Heart left ventricle (tissue), 16 donors: Measurements from ENCODE around the gene INPP5D. TPM values are rescaled to one million over a fixed set of nuclear protein-coding genes. Genes with fewer than 3 reads are reported as not detected.
"Not testable (repeated sequence)": the region's sequence is repeated elsewhere in the genome, so short reads cannot be mapped to it uniquely, and the experiment has no call there.

Source experiments
- ATAC-seq, 4 donors: fragments of 200-7000 bp; cut with Tn5 transposase; one replicate each; pipeline ENCODE4 v1.9.1; 2020 to 2022; ENCODE audit warnings: moderate library complexity in 4 of 4, mild to moderate bottlenecking in 3 of 4, moderate number of reproducible peaks in 1 of 4
- DNase-seq, 5 donors: peaks; one replicate each; pipeline ENCODE4 v3.0.0-alpha.2; 2020
- H3K27ac ChIP-seq, 12 donors: fragments of 200-600 bp; sonication (generic) in 4 of 12; one replicate each; pipeline versions ENCODE4 v1.5.0 to v1.8.0; 2016 to 2022; ENCODE audit warnings: mild to moderate bottlenecking in 2 of 12
- H3K27me3 ChIP-seq, 9 donors: fragments of 200-600 bp; sonication (generic) in 2 of 9; one replicate each; pipeline versions ENCODE4 v1.5.1 to v1.8.0; 2016 to 2022; ENCODE audit warnings: mild to moderate bottlenecking in 3 of 9
- H3K36me3 ChIP-seq, 9 donors: fragments of 200-600 bp; sonication (generic) in 2 of 9; one replicate each; pipeline versions ENCODE4 v1.5.0 to v1.8.0; 2018 to 2022; ENCODE audit warnings: mild to moderate bottlenecking in 2 of 9
- H3K4me1 ChIP-seq, 12 donors: fragments of 200-600 bp; sonication (generic) in 4 of 12; one replicate each; pipeline versions ENCODE4 v1.5.0 to v1.8.0; 2016 to 2022; ENCODE audit warnings: mild to moderate bottlenecking in 3 of 12
- H3K4me3 ChIP-seq, 12 donors: fragments of 200-600 bp; sonication (generic) in 4 of 12; one replicate each; pipeline versions ENCODE4 v1.5.0 to v1.8.0; 2017 to 2022; ENCODE audit warnings: mild to moderate bottlenecking in 9 of 12, moderate library complexity in 4 of 12
- H3K9me3 ChIP-seq, 12 donors: fragments of 200-600 bp; sonication (generic) in 4 of 12; one replicate each; pipeline versions ENCODE4 v1.5.0 to v1.8.0; 2016 to 2022; ENCODE audit warnings: mild to moderate bottlenecking in 1 of 12
- POLR2A ChIP-seq, 2 donors: fragments of 450-650 bp; IDR thresholded peaks; one replicate each; pipeline ENCODE4 v1.6.1; 2017; ENCODE audit warnings: antibody characterized with exemption in 2 of 2, mild to moderate bottlenecking in 2 of 2, moderate library complexity in 2 of 2
- WGBS, 4 donors: extraction: QIAGEN DNeasy Blood & Tissue Kit in 2 of 4; methylation state at CpG; one replicate each; pipeline versions ENCODE4 v1.1.5 to v1.1.7; 2013 to 2018; 5-methylcytosine and 5-hydroxymethylcytosine counted together
- intact Hi-C, 10 donors: fragments of 100-400 bp; cut with DNase I; formaldehyde crosslinking; loops; one replicate each; pipeline versions ENCODE4 v1.11.1 to v1.14.2; 2022
- polyA plus RNA-seq, 2 donors: library from polyadenylated mRNA; stranded (reverse); fragments of 200-250 nt; gene quantifications; one replicate each; pipeline ENCODE4 v1.2.3, GENCODE V29; 2013
- total RNA-seq, 9 donors: library from RNA; depleted of rRNA in 2 of 9; stranded (reverse); fragments of >200 nt in 2 of 9; fragmentation: NEBNext Ultra II Directional in 3 of 9; extraction: Animal tissue kit (Norgen Biotek cat#: 25700) in 3 of 9; gene quantifications; one replicate each; pipeline versions ENCODE4 v1.1.0 to v1.2.4, GENCODE V29; 2016 to 2023
- TF ChIP-seq, protein P1 (sequence below), 12 donors: fragments of 200-600 bp; sonication (generic) in 4 of 12; IDR thresholded peaks; one replicate each; pipeline versions ENCODE4 v1.5.0 to v1.8.0; 2018 to 2022; ENCODE audit warnings: antibody characterized with exemption in 12 of 12, mild to moderate bottlenecking in 5 of 12
- donor health status: ischemic (EF 13 %, LVEDD 7.1; RV severe dilation, severe dysfunction).
- donor health status: healthy with polysubstance abuse.
- donor health status: DM: no; HTN: yes; CAD: no.
- donor health status: DM: no; HTN: no; CAD: no.
- donor health status: ischemic (EF 25% LVEDD 6.9; RV normal size, moderate dysfunction).
- donor health status: ischemic (EF 25% LVEDD 5.7; RV mildly dilated, moderate dysfunction).
- donor health status: healthy.
- donor health status: DM: yes; HTN: yes; CAD: no.
- donor health status: ischemic (EF 35%, LVEDD 5.7; RV mildly dilated, moderate dysfunction).
- donor health status: nonischemic (EF 11% LVEDD 7.7; RV severe dilation, severe dysfunction).
- donor health status: DM: yes; HTN: yes; CAD: no.
- donor health status: PGD.
- donor health status: ischemic (EF 29% LVEDD 5.4; RV normal size, mild dysfunction).
- donor health status: nonischemic (EF 23%, LVEDD 6.1; RV moderate dilation, normal function).

INPP5D gene
- total and polyA plus RNA-seq, 11 donors = 2.8 to 29.1 (median 4.9) TPM

DNA sequence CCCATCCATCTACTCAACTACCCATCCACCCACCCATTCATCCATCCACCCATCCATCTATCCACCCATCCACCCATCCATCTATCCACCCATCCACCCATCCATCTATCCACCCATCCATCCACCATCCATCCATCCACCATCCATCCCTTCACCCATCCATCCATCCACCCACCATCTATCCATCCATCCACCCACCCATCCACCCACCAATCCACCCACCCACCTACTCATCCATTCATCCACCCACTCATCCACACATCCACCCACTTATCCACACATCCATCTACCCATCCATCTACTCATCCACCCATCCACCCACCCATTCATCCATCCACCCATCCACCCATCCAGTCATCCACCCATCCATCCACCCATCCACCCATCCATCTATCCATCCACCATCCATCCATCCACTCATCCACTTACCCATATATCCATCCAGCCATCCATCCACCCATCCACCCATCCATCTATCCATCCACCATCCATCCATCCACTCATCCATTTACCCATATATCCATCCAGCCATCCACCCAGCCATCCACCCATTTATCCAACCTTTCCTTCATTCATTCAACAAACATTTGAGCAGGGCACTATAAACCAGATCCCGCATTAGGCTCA, 45.0 kb upstream of the INPP5D start:
- Histone ChIP-seq H3K36me3 (no peaks in the 10 kb centered on the region), H3K27ac (no peak overlapping the region), H3K27me3 (no peaks in the 10 kb centered on the region), H3K9me3 (peaks cover 0 to 20% (median 4%) of the 10 kb centered on the region in 12 donors), H3K4me3 (no peak overlapping the region), H3K4me1 (peaks cover 0 to 7% (median 0%) of the 10 kb centered on the region in 12 donors)
- intact Hi-C loops = loop anchor here in 1 of 10 donors (10.0 kb wide), 1 partner anchor 150 kb away; no protein-coding TSS in a partner anchor
- ATAC-seq (no peak), DNase-seq (no peak)
- 97 to 100% (median 97%) methylated on average over 1 of the region's 1 CpG for WGBS, 4 donors
- TF ChIP-seq POLR2A (IDR thresholded peaks at IDR 0.05) = no peak
- TF ChIP-seq, protein P1, sequence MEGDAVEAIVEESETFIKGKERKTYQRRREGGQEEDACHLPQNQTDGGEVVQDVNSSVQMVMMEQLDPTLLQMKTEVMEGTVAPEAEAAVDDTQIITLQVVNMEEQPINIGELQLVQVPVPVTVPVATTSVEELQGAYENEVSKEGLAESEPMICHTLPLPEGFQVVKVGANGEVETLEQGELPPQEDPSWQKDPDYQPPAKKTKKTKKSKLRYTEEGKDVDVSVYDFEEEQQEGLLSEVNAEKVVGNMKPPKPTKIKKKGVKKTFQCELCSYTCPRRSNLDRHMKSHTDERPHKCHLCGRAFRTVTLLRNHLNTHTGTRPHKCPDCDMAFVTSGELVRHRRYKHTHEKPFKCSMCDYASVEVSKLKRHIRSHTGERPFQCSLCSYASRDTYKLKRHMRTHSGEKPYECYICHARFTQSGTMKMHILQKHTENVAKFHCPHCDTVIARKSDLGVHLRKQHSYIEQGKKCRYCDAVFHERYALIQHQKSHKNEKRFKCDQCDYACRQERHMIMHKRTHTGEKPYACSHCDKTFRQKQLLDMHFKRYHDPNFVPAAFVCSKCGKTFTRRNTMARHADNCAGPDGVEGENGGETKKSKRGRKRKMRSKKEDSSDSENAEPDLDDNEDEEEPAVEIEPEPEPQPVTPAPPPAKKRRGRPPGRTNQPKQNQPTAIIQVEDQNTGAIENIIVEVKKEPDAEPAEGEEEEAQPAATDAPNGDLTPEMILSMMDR (IDR thresholded peaks at IDR 0.05) = no peak

DNA sequence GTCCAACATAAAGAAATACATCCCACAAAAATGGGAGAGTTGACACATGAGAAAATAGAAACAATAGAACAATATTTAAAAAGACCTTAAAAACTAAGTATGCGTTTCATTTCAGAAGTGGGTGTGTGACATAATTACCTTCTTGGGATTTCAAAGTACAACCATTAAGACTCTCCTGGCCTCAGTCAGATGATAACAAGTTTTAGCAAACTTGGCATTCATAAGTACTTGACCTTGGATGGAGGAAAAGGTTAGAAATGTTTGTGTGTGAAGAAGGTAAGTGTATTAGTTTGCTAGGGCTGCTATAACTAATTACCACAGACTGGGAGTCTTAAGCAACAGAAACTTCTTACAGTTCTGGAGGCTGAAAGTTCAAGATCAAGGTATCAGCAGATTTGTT, 42.2 kb upstream of the INPP5D start:
- TF ChIP-seq, protein P1 (IDR thresholded peaks at IDR 0.05) = no peak
- ATAC-seq = no peak
- WGBS, 4 donors = 90 to 97% (median 95%) methylated on average over 1 of the region's 1 CpG
- no peak overlapping the region for H3K4me3 ChIP-seq
- no peak overlapping the region for H3K27ac ChIP-seq
- peaks cover 0 to 20% (median 4%) of the 10 kb centered on the region in 12 donors for H3K9me3 ChIP-seq
- intact Hi-C loops = loop anchor here in 1 of 10 donors (10.0 kb wide), 1 partner anchor 153 kb away; no protein-coding TSS in a partner anchor
- no peaks in the 10 kb centered on the region for H3K4me1 ChIP-seq
- no peaks in the 10 kb centered on the region for H3K36me3 ChIP-seq
- H3K27me3 ChIP-seq = no peaks in the 10 kb centered on the region
- DNase-seq = no peak

DNA sequence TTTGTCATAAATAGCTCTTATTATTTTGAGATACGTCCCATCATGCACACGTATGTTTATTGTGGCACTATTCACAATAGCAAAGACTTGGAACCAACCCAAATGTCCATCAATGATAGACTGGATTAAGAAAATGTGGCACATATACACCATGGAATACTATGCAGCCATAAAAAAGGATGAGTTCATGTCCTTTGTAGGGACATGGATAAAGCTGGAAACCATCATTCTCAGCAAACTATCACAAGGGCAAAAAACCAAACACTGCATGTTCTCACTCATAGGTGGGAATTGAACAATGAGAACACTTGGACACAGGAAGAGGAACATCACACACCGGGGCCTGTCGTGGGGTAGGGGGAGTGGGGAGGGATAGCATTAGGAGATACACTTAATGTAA, 40.5 kb upstream of the INPP5D start:
- H3K36me3 ChIP-seq, H3K4me3 ChIP-seq, H3K27me3 ChIP-seq, DNase-seq, H3K4me1 ChIP-seq, ATAC-seq, H3K27ac ChIP-seq: not testable (repeated sequence)
- 89 to 93% (median 91%) methylated on average over 4 of the region's 4 CpGs for WGBS, 4 donors
- peaks cover 0 to 20% (median 4%) of the 10 kb centered on the region in 12 donors for H3K9me3 ChIP-seq
- intact Hi-C loops = loop anchor here in 3 of 10 donors (10.0 kb wide), 4 partner anchors 135 to 415 kb away; no protein-coding TSS in a partner anchor

DNA sequence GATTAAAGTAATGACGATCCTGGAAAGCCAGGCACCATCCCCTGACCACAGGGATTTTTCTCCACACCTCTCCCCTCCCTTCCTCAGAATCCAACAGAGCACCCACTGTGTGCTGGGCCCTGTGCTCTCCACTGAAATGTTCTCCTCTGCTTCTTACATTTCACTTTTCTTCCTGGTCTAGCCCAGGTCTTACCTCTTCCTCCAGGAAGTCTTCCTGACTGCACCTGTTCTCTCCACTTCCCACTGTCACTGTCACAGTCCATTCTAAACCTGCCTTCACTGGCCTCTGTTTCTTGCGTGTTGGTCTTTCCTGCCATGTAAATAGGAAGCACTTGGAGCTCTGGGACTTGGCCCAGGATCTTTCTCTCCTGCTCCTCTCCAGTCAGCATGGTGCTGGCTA, 39.7 kb upstream of the INPP5D start:
- Histone ChIP-seq H3K27ac (no peak overlapping the region), H3K36me3 (no peaks in the 10 kb centered on the region), H3K4me3 (no peak overlapping the region), H3K4me1 (no peaks in the 10 kb centered on the region), H3K27me3 (no peaks in the 10 kb centered on the region), H3K9me3 (peaks cover 0 to 20% (median 4%) of the 10 kb centered on the region in 12 donors)
- ATAC-seq = no peak
- no peak for TF ChIP-seq POLR2A (IDR thresholded peaks at IDR 0.05)
- TF ChIP-seq, protein P1 (IDR thresholded peaks at IDR 0.05) = no peak
- WGBS, 4 donors = 68 to 89% (median 76%) methylated on average over 2 of the region's 2 CpGs
- DNase-seq = no peak
- intact Hi-C loops = loop anchor here in 2 of 10 donors (10.0 kb wide), 3 partner anchors 136 to 416 kb away; no protein-coding TSS in a partner anchor
